Mesenchymal stem cell (in vitro differentiated cells and primary cell): Measurements from ENCODE around the gene ELAVL1.

ENCODE experiments used
- DNase-seq: peaks from one replicate; pipeline ENCODE4 v3.0.0-alpha.2; 2013
- H2AFZ ChIP-seq: one replicate; pipeline ENCODE4 v1.6.1; 2013; ENCODE audit warnings: low read depth, mild to moderate bottlenecking, control low read depth, inconsistent platforms, low read length, moderate library complexity
- H2AK5ac ChIP-seq: 2 replicates; pipeline ENCODE4 v1.6.1; 2013; ENCODE audit warnings: low read length, moderate library complexity, mild to moderate bottlenecking, inconsistent platforms; ENCODE audit not compliant: severe bottlenecking
- H2BK120ac ChIP-seq: one replicate; pipeline ENCODE4 v1.6.1; 2013; ENCODE audit warnings: low read depth, mild to moderate bottlenecking, inconsistent platforms, low read length, moderate library complexity
- H2BK12ac ChIP-seq, 2 experiments: one replicate each; pipeline ENCODE4 v1.6.1; 2013; ENCODE audit warnings: inconsistent platforms in 2 of 2, low read length in 2 of 2, mild to moderate bottlenecking in 2 of 2, moderate library complexity in 2 of 2, control low read depth in 1 of 2
- H2BK15ac ChIP-seq: one replicate; pipeline ENCODE4 v1.6.1; 2013; ENCODE audit warnings: mild to moderate bottlenecking, low read depth, inconsistent platforms; ENCODE audit not compliant: poor library complexity, severe bottlenecking
- H2BK5ac ChIP-seq: 2 replicates; pipeline ENCODE4 v1.6.1; 2013; ENCODE audit warnings: low read depth, mild to moderate bottlenecking, low read length, control low read depth, inconsistent platforms; ENCODE audit not compliant: poor library complexity, severe bottlenecking
- H3K14ac ChIP-seq, 2 experiments: one replicate each; pipeline ENCODE4 v1.6.1; 2013; ENCODE audit warnings: inconsistent platforms in 2 of 2, low read length in 2 of 2, control low read depth in 1 of 2, mild to moderate bottlenecking in 1 of 2, moderate library complexity in 1 of 2
- H3K18ac ChIP-seq, 2 experiments: one replicate each; pipeline ENCODE4 v1.6.1; 2013; ENCODE audit warnings: inconsistent platforms in 2 of 2, low read length in 2 of 2, control low read depth in 1 of 2, low read depth in 1 of 2, mild to moderate bottlenecking in 1 of 2
- H3K23ac ChIP-seq, 2 experiments: one replicate each; pipeline ENCODE4 v1.6.1; 2013; ENCODE audit warnings: inconsistent platforms in 2 of 2, low read length in 2 of 2, mild to moderate bottlenecking in 2 of 2, moderate library complexity in 2 of 2, control low read depth in 1 of 2
- H3K27ac ChIP-seq: 2 replicates; pipeline ENCODE4 v1.5.1; 2013; ENCODE audit warnings: mild to moderate bottlenecking, moderate library complexity, low read length, control low read depth, inconsistent platforms; ENCODE audit not compliant: poor library complexity, severe bottlenecking
- H3K27me3 ChIP-seq, 2 experiments: 2 replicates each; pipeline versions ENCODE4 v1.6.1 to v1.7.0; 2013; ENCODE audit warnings: low read length in 2 of 2, mild to moderate bottlenecking in 2 of 2, moderate library complexity in 2 of 2, control low read depth in 1 of 2, inconsistent platforms in 1 of 2; ENCODE audit not compliant: control insufficient read depth in 1 of 2, insufficient read depth in 1 of 2
- H3K36me3 ChIP-seq, 2 experiments: 2 replicates each; pipeline versions ENCODE4 v1.6.1 to v1.7.0; 2013; ENCODE audit warnings: low read length in 2 of 2, control low read depth in 1 of 2, inconsistent platforms in 1 of 2, low read depth in 1 of 2, mild to moderate bottlenecking in 1 of 2; ENCODE audit not compliant: insufficient read depth in 2 of 2, control insufficient read depth in 1 of 2
- H3K4ac ChIP-seq, 2 experiments: one replicate each; pipeline ENCODE4 v1.6.1; 2013; ENCODE audit warnings: inconsistent platforms in 2 of 2, low read length in 2 of 2, mild to moderate bottlenecking in 2 of 2, moderate library complexity in 2 of 2, control low read depth in 1 of 2, low read depth in 1 of 2
- H3K4me1 ChIP-seq: 2 replicates; pipeline ENCODE4 v1.6.1; 2013; ENCODE audit warnings: low read depth, low read length, control low read depth; ENCODE audit not compliant: control insufficient read depth, insufficient read depth
- H3K4me2 ChIP-seq: 2 replicates; pipeline ENCODE4 v1.6.1; 2013; ENCODE audit warnings: low read length, mild to moderate bottlenecking, inconsistent platforms; ENCODE audit not compliant: poor library complexity, severe bottlenecking
- H3K4me3 ChIP-seq, 2 experiments: 2 replicates each; pipeline versions ENCODE4 v1.5.1 to v1.7.0; 2013; ENCODE audit warnings: low read length in 2 of 2, mild to moderate bottlenecking in 2 of 2, control low read depth in 1 of 2, low read depth in 1 of 2; ENCODE audit not compliant: insufficient read depth in 1 of 2
- H3K79me1 ChIP-seq: replicated peaks from 2 replicates; pipeline ENCODE4 v1.6.1; 2013; ENCODE audit warnings: mild to moderate bottlenecking, control low read depth, low read length, inconsistent platforms; ENCODE audit not compliant: poor library complexity, severe bottlenecking
- H3K9ac ChIP-seq: 2 replicates; pipeline ENCODE4 v1.7.0; 2013; ENCODE audit warnings: mild to moderate bottlenecking, low read length, moderate library complexity
- H3K9me3 ChIP-seq: 2 replicates; pipeline ENCODE4 v1.7.0; 2013; ENCODE audit warnings: mild to moderate bottlenecking, low read length; ENCODE audit not compliant: control insufficient read depth
- H4K8ac ChIP-seq: one replicate; pipeline ENCODE4 v1.6.1; 2013; ENCODE audit warnings: inconsistent platforms, mild to moderate bottlenecking, low read length, moderate library complexity
- H4K91ac ChIP-seq: one replicate; pipeline ENCODE4 v1.6.1; 2013; ENCODE audit warnings: mild to moderate bottlenecking, low read length, inconsistent platforms
- WGBS: methylation state at CpG from one replicate; pipeline ENCODE4 v1.1.7; 2013; ENCODE audit warnings: mixed read lengths; 5-methylcytosine and 5-hydroxymethylcytosine counted together

The ELAVL1 gene

GRCh38 chr19:7923295-7924191 lies 81.9 kb downstream of the ELAVL1 start:
- Histone ChIP-seq H3K9me3 (no peaks in the 10 kb centered on the region), H2BK120ac (no peak overlapping the region), H2AK5ac (no peak overlapping the region), H3K27me3 (peaks cover 0 to 4% of the 10 kb centered on the region in 2 experiments), H2AFZ (no peak overlapping the region), H2BK12ac (peak overlapping the region in 1 of 2 experiments; percentile 29), H2BK15ac (no peak overlapping the region), H3K27ac (no peak overlapping the region), H3K79me1 (peaks cover 11% of the 10 kb centered on the region), H3K18ac (no peak overlapping the region), H3K36me3 (peaks cover 18 to 46% of the 10 kb centered on the region in 2 experiments), H3K4me2 (no peak overlapping the region), H3K14ac (no peak overlapping the region), H3K4me3 (no peak overlapping the region), H4K8ac (no peak overlapping the region), H3K23ac (no peak overlapping the region), H4K91ac (no peak overlapping the region), H2BK5ac (no peak overlapping the region), H3K4ac (no peak overlapping the region), H3K9ac (no peak overlapping the region), H3K4me1 (peaks cover 50% of the 10 kb centered on the region)
- DNase-seq = no peak
- WGBS = 92% methylated on average over 25 of the region's 31 CpGs

- H2AK5ac ChIP-seq = no peak overlapping the region
- no peak overlapping the region for H2BK12ac ChIP-seq
- H2BK5ac ChIP-seq = no peak overlapping the region
- no peak overlapping the region for H3K14ac ChIP-seq
- H3K27ac ChIP-seq = no peak overlapping the region
- no peak overlapping the region for H2BK15ac ChIP-seq
- no peak overlapping the region for H3K9ac ChIP-seq
- no peak overlapping the region for H3K18ac ChIP-seq
- H3K36me3 ChIP-seq = peaks cover 18 to 45% of the 10 kb centered on the region in 2 experiments
- H3K4me3 ChIP-seq = no peak overlapping the region
- no peaks in the 10 kb centered on the region for H3K9me3 ChIP-seq
- H3K79me1 ChIP-seq = peaks cover 11% of the 10 kb centered on the region
- 100% methylated on average over 6 of the region's 8 CpGs for WGBS
- H3K23ac ChIP-seq = no peak overlapping the region
- H3K4ac ChIP-seq = no peak overlapping the region
- H3K27me3 ChIP-seq = peaks cover 0 to 10% of the 10 kb centered on the region in 2 experiments
- H4K91ac ChIP-seq = no peak overlapping the region
- H2BK120ac ChIP-seq = no peak overlapping the region
- peaks cover 46% of the 10 kb centered on the region for H3K4me1 ChIP-seq
- no peak overlapping the region for H2AFZ ChIP-seq
- no peak overlapping the region for H4K8ac ChIP-seq
- no peak for DNase-seq
- H3K4me2 ChIP-seq = no peak overlapping the region
These were observed 82.6 kb downstream of the ELAVL1 start for GRCh38 chr19:7922836-7923195.

GRCh38 chr19:7921967-7922835 lies 83.2 kb downstream of the ELAVL1 start:
- no peak overlapping the region for H3K4me2 ChIP-seq
- H2BK15ac ChIP-seq = no peak overlapping the region
- peak overlapping the region; percentile 84 for H3K9ac ChIP-seq
- H3K4me3 ChIP-seq = peak overlapping the region in 1 of 2 experiments; percentile 83
- peaks cover under 1 to 12% of the 10 kb centered on the region in 2 experiments for H3K27me3 ChIP-seq
- no peak overlapping the region for H3K23ac ChIP-seq
- no peak overlapping the region for H3K14ac ChIP-seq
- H3K27ac ChIP-seq = no peak overlapping the region
- no peak overlapping the region for H3K4ac ChIP-seq
- H3K18ac ChIP-seq = no peak overlapping the region
- H3K9me3 ChIP-seq = no peaks in the 10 kb centered on the region
- 96% methylated on average over 27 of the region's 31 CpGs for WGBS
- H4K8ac ChIP-seq = no peak overlapping the region
- H2AFZ ChIP-seq = no peak overlapping the region
- peaks cover 18 to 40% of the 10 kb centered on the region in 2 experiments for H3K36me3 ChIP-seq
- no peak for DNase-seq
- H2BK12ac ChIP-seq = no peak overlapping the region
- H3K79me1 ChIP-seq = peaks cover 11% of the 10 kb centered on the region
- H2BK120ac ChIP-seq = no peak overlapping the region
- no peak overlapping the region for H2BK5ac ChIP-seq
- H3K4me1 ChIP-seq = peaks cover 52% of the 10 kb centered on the region
- H4K91ac ChIP-seq = no peak overlapping the region
- no peak overlapping the region for H2AK5ac ChIP-seq
